Measurements from ENCODE around the gene IL1R2. TPM values are rescaled to one million over a fixed set of nuclear protein-coding genes. Genes with fewer than 3 reads are reported as not detected.

IL1R2 gene
- total and polyA plus RNA-seq, 9 of the 15 experiments (the other 6 are each of a cell fraction or from before 2014, with no cell fraction given): 0.13 TPM; not detected in 8

DNA sequence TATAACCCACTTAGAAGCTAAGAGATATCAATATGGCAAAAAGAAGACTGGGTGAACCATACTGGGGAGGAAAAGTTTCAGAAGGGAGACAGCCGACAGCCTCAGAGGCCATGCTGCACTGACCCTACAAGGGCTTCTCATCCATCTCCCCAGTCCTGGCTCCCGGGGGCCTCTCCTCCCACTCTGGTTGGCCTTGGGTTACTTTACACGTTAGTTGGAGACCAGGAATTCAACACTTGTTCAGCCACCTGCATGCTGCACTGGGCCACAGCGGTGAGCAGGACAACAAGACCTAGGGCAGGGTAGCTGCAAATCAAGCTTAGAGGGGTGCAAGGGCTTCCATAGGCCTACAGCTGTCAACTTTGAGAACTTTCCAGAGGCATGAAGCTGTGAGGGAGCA lies 28.6 kb upstream of the IL1R2 start:
- H3K36me3 ChIP-seq (ENCODE audit: control insufficient read depth, insufficient read depth, low read length): no peaks in the 10 kb centered on the region
- ATAC-seq (no peak), FAIRE-seq (no peak), DNase-seq (ENCODE audit: extremely low read depth in 1 of 4, low spot score in 3 of 4) (no peak)
- H3K9me1 ChIP-seq (ENCODE audit: control insufficient read depth, insufficient read depth, low read length): no peaks in the 10 kb centered on the region
- no peak overlapping the region for H3K9ac ChIP-seq (ENCODE audit: insufficient read depth in 1 of 2, low read depth in 2 of 2, low read length in 2 of 2)
- BruUV-seq (replicated peaks): no TSS peak
- POLR2A ChIA-PET: no interaction called here
- peaks cover 27 to 53% of the 10 kb centered on the region in 2 experiments; a peak in 4 of 5 replicates for H3K27me3 ChIP-seq (ENCODE audit: control insufficient read depth in 2 of 2, insufficient read depth in 2 of 2, low read length in 2 of 2)
- no peaks in the 10 kb centered on the region for H3K9me3 ChIP-seq (replicated peaks; ENCODE audit: control insufficient read depth, insufficient read depth, low read depth, low read length)
- H3K4me3 ChIP-seq: no peak overlapping the region
- no peaks in the 10 kb centered on the region for H4K20me1 ChIP-seq (replicated peaks; ENCODE audit: control insufficient read depth, insufficient read depth, low read length)
- CTCF ChIA-PET (ENCODE audit: low intra/inter-chr PET ratio): no interaction called here
- H2AFZ ChIP-seq (ENCODE audit: low read depth, low read length): no peak overlapping the region
- WGBS (ENCODE audit: insufficient coverage, low coverage, missing lambda C conversion rate): 0% methylated on average over 4 of the region's 4 CpGs
- no peaks in the 10 kb centered on the region for H3K4me1 ChIP-seq (replicated peaks in 1 of 2; ENCODE audit: control insufficient read depth in 2 of 2, insufficient read depth in 2 of 2, low read length in 2 of 2)
- H3K4me2 ChIP-seq (ENCODE audit: insufficient read depth, low read length): no peak overlapping the region
- in situ Hi-C loops (cut with MboI) (no loop called here), intact Hi-C loops (cut with micrococcal nuclease) (no loop called here)
- no peak overlapping the region for H3K27ac ChIP-seq (ENCODE audit: extremely low read depth, low read depth, low read length)
- H3K79me2 ChIP-seq (ENCODE audit: control insufficient read depth, insufficient read depth, low read length): no peaks in the 10 kb centered on the region
- TF ChIP-seq, protein P1, sequence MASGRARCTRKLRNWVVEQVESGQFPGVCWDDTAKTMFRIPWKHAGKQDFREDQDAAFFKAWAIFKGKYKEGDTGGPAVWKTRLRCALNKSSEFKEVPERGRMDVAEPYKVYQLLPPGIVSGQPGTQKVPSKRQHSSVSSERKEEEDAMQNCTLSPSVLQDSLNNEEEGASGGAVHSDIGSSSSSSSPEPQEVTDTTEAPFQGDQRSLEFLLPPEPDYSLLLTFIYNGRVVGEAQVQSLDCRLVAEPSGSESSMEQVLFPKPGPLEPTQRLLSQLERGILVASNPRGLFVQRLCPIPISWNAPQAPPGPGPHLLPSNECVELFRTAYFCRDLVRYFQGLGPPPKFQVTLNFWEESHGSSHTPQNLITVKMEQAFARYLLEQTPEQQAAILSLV (tag; IDR thresholded peaks at IDR 0.05): no peak
- TF ChIP-seq ILK (tag; IDR thresholded peaks at IDR 0.05; ENCODE audit: borderline replicate concordance, low read depth) (no peak), ZNF444 (CRISPR knock-in tag; IDR thresholded peaks at IDR 0.05) (no peak), ZC3H4 (CRISPR knock-in tag; IDR thresholded peaks at IDR 0.05; ENCODE audit: borderline replicate concordance) (no peak), HNRNPUL1 (IDR thresholded peaks at IDR 0.05; ENCODE audit: low read length) (no peak), RAD51 (IDR thresholded peaks at IDR 0.05; ENCODE audit: borderline replicate concordance, low read depth) (no peak), IFI16 (CRISPR knock-in tag; IDR thresholded peaks at IDR 0.05) (no peak), PRMT5 (CRISPR knock-in tag; IDR thresholded peaks at IDR 0.05) (no peak)
- TF ChIP-seq, protein P2, sequence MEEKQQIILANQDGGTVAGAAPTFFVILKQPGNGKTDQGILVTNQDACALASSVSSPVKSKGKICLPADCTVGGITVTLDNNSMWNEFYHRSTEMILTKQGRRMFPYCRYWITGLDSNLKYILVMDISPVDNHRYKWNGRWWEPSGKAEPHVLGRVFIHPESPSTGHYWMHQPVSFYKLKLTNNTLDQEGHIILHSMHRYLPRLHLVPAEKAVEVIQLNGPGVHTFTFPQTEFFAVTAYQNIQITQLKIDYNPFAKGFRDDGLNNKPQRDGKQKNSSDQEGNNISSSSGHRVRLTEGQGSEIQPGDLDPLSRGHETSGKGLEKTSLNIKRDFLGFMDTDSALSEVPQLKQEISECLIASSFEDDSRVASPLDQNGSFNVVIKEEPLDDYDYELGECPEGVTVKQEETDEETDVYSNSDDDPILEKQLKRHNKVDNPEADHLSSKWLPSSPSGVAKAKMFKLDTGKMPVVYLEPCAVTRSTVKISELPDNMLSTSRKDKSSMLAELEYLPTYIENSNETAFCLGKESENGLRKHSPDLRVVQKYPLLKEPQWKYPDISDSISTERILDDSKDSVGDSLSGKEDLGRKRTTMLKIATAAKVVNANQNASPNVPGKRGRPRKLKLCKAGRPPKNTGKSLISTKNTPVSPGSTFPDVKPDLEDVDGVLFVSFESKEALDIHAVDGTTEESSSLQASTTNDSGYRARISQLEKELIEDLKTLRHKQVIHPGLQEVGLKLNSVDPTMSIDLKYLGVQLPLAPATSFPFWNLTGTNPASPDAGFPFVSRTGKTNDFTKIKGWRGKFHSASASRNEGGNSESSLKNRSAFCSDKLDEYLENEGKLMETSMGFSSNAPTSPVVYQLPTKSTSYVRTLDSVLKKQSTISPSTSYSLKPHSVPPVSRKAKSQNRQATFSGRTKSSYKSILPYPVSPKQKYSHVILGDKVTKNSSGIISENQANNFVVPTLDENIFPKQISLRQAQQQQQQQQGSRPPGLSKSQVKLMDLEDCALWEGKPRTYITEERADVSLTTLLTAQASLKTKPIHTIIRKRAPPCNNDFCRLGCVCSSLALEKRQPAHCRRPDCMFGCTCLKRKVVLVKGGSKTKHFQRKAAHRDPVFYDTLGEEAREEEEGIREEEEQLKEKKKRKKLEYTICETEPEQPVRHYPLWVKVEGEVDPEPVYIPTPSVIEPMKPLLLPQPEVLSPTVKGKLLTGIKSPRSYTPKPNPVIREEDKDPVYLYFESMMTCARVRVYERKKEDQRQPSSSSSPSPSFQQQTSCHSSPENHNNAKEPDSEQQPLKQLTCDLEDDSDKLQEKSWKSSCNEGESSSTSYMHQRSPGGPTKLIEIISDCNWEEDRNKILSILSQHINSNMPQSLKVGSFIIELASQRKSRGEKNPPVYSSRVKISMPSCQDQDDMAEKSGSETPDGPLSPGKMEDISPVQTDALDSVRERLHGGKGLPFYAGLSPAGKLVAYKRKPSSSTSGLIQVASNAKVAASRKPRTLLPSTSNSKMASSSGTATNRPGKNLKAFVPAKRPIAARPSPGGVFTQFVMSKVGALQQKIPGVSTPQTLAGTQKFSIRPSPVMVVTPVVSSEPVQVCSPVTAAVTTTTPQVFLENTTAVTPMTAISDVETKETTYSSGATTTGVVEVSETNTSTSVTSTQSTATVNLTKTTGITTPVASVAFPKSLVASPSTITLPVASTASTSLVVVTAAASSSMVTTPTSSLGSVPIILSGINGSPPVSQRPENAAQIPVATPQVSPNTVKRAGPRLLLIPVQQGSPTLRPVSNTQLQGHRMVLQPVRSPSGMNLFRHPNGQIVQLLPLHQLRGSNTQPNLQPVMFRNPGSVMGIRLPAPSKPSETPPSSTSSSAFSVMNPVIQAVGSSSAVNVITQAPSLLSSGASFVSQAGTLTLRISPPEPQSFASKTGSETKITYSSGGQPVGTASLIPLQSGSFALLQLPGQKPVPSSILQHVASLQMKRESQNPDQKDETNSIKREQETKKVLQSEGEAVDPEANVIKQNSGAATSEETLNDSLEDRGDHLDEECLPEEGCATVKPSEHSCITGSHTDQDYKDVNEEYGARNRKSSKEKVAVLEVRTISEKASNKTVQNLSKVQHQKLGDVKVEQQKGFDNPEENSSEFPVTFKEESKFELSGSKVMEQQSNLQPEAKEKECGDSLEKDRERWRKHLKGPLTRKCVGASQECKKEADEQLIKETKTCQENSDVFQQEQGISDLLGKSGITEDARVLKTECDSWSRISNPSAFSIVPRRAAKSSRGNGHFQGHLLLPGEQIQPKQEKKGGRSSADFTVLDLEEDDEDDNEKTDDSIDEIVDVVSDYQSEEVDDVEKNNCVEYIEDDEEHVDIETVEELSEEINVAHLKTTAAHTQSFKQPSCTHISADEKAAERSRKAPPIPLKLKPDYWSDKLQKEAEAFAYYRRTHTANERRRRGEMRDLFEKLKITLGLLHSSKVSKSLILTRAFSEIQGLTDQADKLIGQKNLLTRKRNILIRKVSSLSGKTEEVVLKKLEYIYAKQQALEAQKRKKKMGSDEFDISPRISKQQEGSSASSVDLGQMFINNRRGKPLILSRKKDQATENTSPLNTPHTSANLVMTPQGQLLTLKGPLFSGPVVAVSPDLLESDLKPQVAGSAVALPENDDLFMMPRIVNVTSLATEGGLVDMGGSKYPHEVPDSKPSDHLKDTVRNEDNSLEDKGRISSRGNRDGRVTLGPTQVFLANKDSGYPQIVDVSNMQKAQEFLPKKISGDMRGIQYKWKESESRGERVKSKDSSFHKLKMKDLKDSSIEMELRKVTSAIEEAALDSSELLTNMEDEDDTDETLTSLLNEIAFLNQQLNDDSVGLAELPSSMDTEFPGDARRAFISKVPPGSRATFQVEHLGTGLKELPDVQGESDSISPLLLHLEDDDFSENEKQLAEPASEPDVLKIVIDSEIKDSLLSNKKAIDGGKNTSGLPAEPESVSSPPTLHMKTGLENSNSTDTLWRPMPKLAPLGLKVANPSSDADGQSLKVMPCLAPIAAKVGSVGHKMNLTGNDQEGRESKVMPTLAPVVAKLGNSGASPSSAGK (IDR thresholded peaks at IDR 0.05): no peak

All from K562 (cell line).